GM21423 (cell line): Measurements from ENCODE around the gene OR6J1.
"Not testable (repeated sequence)": the region's sequence is repeated elsewhere in the genome, so short reads cannot be mapped to it uniquely, and the experiment has no call there.

Experiments
- ATAC-seq: cut with Tn5 transposase; IDR thresholded peaks from one replicate; pipeline ENCODE4 v1.9.1; 2021; ENCODE audit warnings: mild to moderate bottlenecking, moderate library complexity; ENCODE audit not compliant: unreplicated experiment

The OR6J1 gene

DNA sequence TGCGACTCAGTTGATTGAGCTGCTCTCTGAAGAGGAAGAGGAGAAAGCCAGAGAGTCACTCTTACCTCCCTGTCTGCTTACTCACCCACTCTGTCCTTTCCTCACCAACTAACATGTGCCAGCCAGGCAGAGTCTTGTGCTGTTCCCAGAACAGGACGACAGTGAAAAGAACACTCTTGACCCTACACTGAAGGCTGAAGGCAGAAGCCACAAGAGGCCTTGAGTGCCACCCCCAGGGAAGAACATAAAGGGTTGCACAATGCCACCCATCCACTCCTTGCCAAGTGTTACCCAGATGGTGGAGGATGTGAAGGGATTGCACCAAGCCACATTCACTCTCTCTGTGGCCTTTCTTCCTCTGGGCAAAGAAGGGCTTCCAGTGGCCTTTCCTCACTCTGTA is 33.2 kb downstream of the OR6J1 start:
- no peak for ATAC-seq

- no peak for ATAC-seq
Measured at GRCh38 chr14:22607291-22607690, 36.9 kb downstream of the OR6J1 start.

- ATAC-seq: no peak
Measured at GRCh38 chr14:22606380-22606779, 37.8 kb downstream of the OR6J1 start.

GRCh38 chr14:22602862-22603261 is 41.3 kb downstream of the OR6J1 start:
- ATAC-seq: no peak

GRCh38 chr14:22601996-22602395 is 42.2 kb downstream of the OR6J1 start:
- no peak for ATAC-seq

DNA sequence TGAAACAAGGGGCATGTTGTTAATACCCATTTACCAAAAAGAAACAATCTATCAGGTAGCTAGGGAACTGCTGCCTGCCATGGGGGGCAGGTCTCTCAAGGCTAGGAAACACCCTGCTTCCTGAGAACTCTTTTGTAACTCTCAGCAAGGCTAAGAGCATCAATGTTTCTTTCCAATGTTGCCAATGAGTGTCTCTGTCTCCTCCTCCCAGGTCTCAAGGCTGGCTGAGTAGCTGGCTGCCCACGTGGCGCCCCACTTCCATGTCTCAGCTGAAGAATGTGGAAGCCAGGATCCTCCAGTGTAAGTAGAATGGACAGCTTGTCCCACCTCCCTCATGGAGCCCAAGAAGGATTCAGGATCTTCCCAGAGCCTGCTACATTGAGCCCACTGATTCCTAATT is 42.7 kb downstream of the OR6J1 start:
- no peak for ATAC-seq

- no peak for ATAC-seq
Measured at GRCh38 chr14:22600027-22600426, 44.1 kb downstream of the OR6J1 start.

- no peak for ATAC-seq
Measured at GRCh38 chr14:22599349-22599748, 44.8 kb downstream of the OR6J1 start.

DNA sequence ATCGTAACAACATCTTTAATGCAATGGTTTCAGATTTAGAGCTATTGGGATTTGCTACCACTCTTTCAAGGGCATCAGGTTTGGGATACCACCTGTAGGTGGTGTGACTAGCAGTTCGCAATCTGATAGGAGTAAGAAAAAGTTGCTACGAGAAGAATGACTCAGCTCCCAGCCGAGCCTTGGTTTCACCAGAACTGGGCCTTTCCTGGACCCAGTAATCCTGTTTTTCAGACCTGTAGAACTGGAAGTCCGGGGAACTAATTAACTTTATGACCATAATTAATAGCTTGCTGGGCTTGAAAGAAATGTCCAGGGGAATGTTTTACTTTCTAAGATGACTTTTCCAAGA is 45.3 kb downstream of the OR6J1 start:
- no peak for ATAC-seq

- peak; percentile 80 for ATAC-seq
Measured at GRCh38 chr14:22598099-22598895, 45.9 kb downstream of the OR6J1 start, which contains the start of gene ABHD4. Gene ABHD4 (plus strand): TSS chr14:22598300. CDS start chr14:22598307, 7 bp downstream.

DNA sequence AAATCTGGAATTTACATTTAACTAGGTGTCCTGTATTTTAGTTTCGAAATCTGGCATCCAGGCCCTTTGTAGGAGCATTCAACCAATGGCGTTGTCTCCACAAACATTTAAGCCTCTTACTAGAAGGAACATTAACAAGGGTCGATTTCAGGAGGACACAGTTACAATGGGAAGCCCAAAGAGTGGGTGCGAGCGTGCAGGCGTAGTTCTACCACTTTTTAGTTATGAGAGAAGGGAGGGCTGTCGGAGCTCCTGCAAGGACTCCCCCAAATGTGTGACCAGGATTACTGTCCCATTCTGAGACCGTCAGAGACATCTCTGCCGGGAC is 46.4 kb downstream of the OR6J1 start:
- ATAC-seq: no peak

DNA sequence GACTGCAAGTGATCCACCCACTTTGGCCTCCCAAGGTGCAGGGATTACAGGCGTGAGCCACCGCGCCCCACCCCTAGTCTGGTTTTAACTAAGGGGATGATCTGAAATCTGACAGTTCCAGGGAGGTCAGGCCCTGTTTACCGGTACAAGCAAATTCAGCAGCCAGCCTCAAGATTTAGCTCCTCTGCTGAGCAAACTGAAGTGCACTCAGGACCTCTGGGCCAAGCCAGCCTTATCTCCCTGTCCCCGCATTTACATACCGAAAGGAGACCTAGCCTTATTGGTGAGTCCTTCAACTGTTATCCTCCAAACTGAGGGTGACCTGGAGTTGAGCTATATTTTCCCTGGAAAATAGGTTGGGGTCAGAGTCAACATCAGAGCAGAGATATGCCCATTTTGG is 46.9 kb downstream of the OR6J1 start:
- no peak for ATAC-seq

DNA sequence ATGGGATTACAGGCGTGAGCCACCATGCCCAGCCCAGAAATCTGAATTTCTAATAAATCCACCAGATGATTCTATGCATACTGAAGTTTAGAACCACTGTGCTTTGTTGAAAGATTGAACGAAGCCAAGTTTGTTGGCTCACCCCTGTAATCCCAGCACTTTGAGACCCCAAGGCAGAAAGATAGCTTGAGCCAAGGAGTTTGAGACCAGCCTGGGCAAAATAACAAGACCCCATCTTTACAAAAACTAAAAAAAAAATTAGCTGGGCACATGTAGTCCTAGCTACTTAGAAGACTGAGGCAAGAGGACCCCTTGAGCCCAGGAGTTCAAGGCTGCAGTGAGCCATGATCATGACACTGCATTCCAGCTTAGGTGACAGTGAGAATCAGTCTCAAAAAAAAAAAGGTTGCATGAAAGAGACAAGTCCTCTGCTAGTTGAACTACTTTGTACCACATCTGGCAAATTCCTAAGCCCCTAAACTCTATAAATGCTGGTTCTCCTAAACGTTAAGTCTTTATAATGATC is 47.7 kb downstream of the OR6J1 start:
- no peak for ATAC-seq

DNA sequence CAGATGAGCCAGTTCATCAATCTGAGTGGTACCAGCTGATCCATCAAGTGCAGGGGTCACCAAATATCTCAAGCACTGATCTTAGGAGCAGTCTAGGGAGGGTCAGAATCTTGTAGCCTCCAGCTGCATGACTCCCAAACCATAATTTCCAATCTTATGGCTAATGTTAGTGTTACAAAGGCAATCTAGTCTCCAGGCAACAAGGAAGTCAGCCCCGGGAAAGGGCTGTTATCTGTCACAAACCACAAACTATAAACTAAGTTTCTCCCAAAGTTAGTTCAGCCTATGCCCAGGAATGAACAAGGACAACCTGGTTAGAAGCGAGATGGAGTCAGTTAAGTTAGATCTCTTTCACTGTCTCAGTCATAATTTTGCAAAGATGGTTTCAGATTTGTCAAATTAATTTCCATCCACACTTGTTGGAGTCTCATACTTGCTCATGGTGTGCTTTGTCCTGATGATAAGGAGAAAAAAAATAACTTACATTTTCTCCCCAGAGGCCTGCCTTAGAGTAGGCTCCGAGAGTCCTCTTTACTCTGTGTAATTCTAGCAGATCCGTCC is 49.9 kb downstream of the OR6J1 start:
- no peak for ATAC-seq

- no peak for ATAC-seq
Measured at GRCh38 chr14:22593601-22594000, 50.6 kb downstream of the OR6J1 start.

GRCh38 chr14:22593189-22593588 is 51.0 kb downstream of the OR6J1 start:
- ATAC-seq: no peak

DNA sequence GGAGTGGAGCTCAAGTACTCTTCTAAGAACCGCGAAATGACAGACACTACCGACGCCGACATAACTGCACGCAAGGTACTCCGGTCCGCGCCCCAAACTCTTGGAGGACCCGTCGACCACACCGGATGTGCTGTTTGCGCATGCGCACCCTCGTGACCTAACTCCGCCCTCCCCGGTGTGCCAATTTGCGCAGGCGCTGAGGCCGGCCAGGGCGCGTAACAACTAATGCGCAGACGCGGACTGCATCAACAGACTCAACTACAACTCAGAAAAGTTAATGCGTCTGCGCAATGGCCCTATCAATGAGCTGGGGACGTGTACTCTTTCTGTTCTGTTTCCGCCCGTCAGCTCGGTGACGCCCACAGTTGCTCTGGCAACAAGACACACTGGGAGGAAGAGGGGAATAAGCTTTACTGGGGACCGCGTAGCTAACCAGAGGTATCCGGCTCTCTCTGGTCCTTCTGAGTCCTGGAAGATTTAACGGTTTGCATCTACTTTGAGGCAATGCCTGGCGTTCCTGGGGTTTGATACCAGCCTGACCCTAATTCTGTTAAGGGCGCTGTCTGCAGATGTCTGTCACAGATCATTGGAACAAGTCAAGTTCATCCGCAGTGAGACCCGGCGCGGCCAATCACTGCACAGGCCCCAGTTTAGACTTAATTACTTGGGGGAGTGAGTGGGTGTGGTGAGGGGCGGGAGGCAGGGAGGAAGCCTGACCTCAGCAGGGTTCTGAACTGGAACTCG is 54.9 kb downstream of the OR6J1 start, which contains the start of gene DAD1:
Gene DAD1, minus strand, starts transcription at position 129 of the 744 bp plus-strand sequence. Its CDS starts 67 bp downstream, at position 62.
- peak; percentile 90 for ATAC-seq

- no peak for ATAC-seq
Measured at GRCh38 chr14:22588526-22589095, 55.5 kb downstream of the OR6J1 start.

- ATAC-seq: not testable (repeated sequence)
Measured at GRCh38 chr14:22587677-22588422, 56.3 kb downstream of the OR6J1 start.

- ATAC-seq: no peak
Measured at GRCh38 chr14:22587247-22587646, 56.9 kb downstream of the OR6J1 start.

GRCh38 chr14:22583994-22584393 is 60.2 kb downstream of the OR6J1 start:
- no peak for ATAC-seq
